GM12873 (cell line): ENCODE data around the gene ORAI3.

Source experiments
- CTCF ChIP-seq: IDR thresholded peaks from 2 replicates; pipeline ENCODE4 v1.5.1; 2012; ENCODE audit warnings: low read depth, mild to moderate bottlenecking, moderate library complexity, low read length, control low read depth; ENCODE audit not compliant: insufficient read depth; ENCODE audit errors: missing control alignments

ORAI3 gene

GRCh38 chr16:30998852-30999761, 50.2 kb downstream of the ORAI3 start:
- no peak for TF ChIP-seq CTCF

- TF ChIP-seq CTCF = no peak
These were observed 52.0 kb downstream of the ORAI3 start for GRCh38 chr16:31000671-31001382.

- no peak for TF ChIP-seq CTCF
These were observed 52.8 kb downstream of the ORAI3 start for GRCh38 chr16:31001507-31002249.

- no peak for TF ChIP-seq CTCF
These were observed 53.4 kb downstream of the ORAI3 start for GRCh38 chr16:31002250-31002700.

- TF ChIP-seq CTCF = no peak
These were observed 54.0 kb downstream of the ORAI3 start for GRCh38 chr16:31002862-31003341.

- no peak for TF ChIP-seq CTCF
These were observed 54.9 kb downstream of the ORAI3 start for GRCh38 chr16:31003744-31004143.
